Erythroblast (primary cell): Measurements from ENCODE around the gene ALDH1A1.

Experiments
- GATA1 ChIP-seq: IDR thresholded peaks from 2 replicates; pipeline ENCODE4 v1.6.1; 2011; ENCODE audit warnings: low read depth, mild to moderate bottlenecking, control low read depth, low read length, moderate library complexity
- POLR2A ChIP-seq: IDR thresholded peaks from 2 replicates; pipeline ENCODE4 v1.6.1; 2011; ENCODE audit warnings: mild to moderate bottlenecking, low read length

DNA sequence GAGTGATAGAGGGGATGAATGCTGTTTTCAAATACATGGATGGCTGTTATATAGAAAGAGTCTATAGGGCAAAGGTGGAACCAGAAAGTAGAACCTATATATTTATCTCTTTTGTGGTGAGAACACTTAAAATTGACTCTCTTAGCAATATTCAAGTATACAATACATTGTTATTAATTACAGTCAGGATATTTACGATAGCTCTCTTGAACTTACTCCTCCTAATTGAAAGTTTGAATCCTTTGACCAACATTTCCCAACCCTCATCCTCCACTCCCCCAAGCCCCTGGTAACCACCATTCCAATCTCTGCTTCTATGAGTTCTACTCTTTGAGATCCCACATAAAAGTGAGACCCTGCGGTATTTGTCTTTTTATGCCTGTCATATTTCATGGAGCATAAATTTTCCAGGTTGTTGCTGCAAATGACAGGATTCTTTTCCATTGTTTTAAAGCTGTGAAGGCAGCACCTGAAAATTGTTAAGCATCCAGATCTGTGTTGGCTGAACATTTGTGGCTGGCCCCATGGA lies 41.5 kb downstream of the ALDH1A1 start:
- no peak for TF ChIP-seq POLR2A
- TF ChIP-seq GATA1 = no peak
